Liver (tissue), 9 donors: ENCODE measurements around the gene ACTN1. TPM values are rescaled to one million over a fixed set of nuclear protein-coding genes. Genes with fewer than 3 reads are reported as not detected.

Experiments
- DNase-seq: peaks from one replicate; pipeline ENCODE4 v3.0.0-alpha.2; 2017; ENCODE audit warnings: low spot score
- H3K27ac ChIP-seq, 2 donors: one replicate each; pipeline ENCODE4 v1.7.0; 2013; ENCODE audit warnings: inconsistent platforms in 2 of 2, low read length in 2 of 2, control low read depth in 1 of 2, low read depth in 1 of 2, mild to moderate bottlenecking in 1 of 2
- H3K27me3 ChIP-seq, 4 donors: one replicate each; pipeline versions ENCODE4 v1.6.1 to v1.7.0; 2013; ENCODE audit warnings: low read length in 3 of 4, inconsistent platforms in 1 of 4, mild to moderate bottlenecking in 1 of 4, moderate library complexity in 1 of 4; ENCODE audit not compliant: control insufficient read depth in 4 of 4, insufficient read depth in 4 of 4
- H3K36me3 ChIP-seq, 4 donors: one replicate each; pipeline versions ENCODE4 v1.6.1 to v1.7.0; 2013; ENCODE audit warnings: low read length in 3 of 4, mild to moderate bottlenecking in 3 of 4, low read depth in 1 of 4, moderate library complexity in 1 of 4; ENCODE audit not compliant: control insufficient read depth in 4 of 4, insufficient read depth in 3 of 4
- H3K4me1 ChIP-seq, 4 donors: one replicate each; pipeline versions ENCODE4 v1.6.1 to v1.7.0; 2013; ENCODE audit warnings: low read length in 3 of 4, mild to moderate bottlenecking in 3 of 4, moderate library complexity in 1 of 4; ENCODE audit not compliant: control insufficient read depth in 4 of 4, insufficient read depth in 4 of 4
- H3K4me3 ChIP-seq, 3 donors: one replicate each; pipeline versions ENCODE4 v1.6.1 to v1.7.0; 2013; ENCODE audit warnings: low read length in 3 of 3, control low read depth in 1 of 3, low read depth in 1 of 3, mild to moderate bottlenecking in 1 of 3
- H3K9ac ChIP-seq, 2 donors: one replicate each; pipeline ENCODE4 v1.7.0; 2013; ENCODE audit warnings: low read length in 2 of 2, mild to moderate bottlenecking in 2 of 2, moderate library complexity in 2 of 2, control low read depth in 1 of 2, low read depth in 1 of 2
- H3K9me3 ChIP-seq, 4 donors: one replicate each; pipeline versions ENCODE4 v1.6.1 to v1.7.0; 2013; ENCODE audit warnings: low read length in 3 of 4; ENCODE audit not compliant: control insufficient read depth in 4 of 4
- CTCF ChIP-seq: fragments of 150-350 bp; IDR thresholded peaks from 2 replicates; pipeline ENCODE4 v1.5.1; 2017; ENCODE audit warnings: improper control_type of control experiment, low read depth, low read length; ENCODE audit not compliant: missing input control
- JUND ChIP-seq, 2 donors: IDR thresholded peaks; 2 replicates each; pipeline ENCODE4 v1.6.1; 2016; ENCODE audit warnings: antibody characterized with exemption in 2 of 2
- MAX ChIP-seq: IDR thresholded peaks from 2 replicates; pipeline ENCODE4 v1.6.1; 2016; ENCODE audit warnings: antibody characterized with exemption
- RAD21 ChIP-seq, 2 donors: IDR thresholded peaks; 2 replicates each; pipeline ENCODE4 v1.6.1; 2016; ENCODE audit warnings: antibody characterized with exemption in 2 of 2, mild to moderate bottlenecking in 2 of 2
- TAF1 ChIP-seq: conservative IDR thresholded peaks from 2 replicates; pipeline ENCODE4 v1.6.1; 2016; ENCODE audit warnings: antibody characterized with exemption, mild to moderate bottlenecking
- YY1 ChIP-seq: IDR thresholded peaks from 2 replicates; pipeline ENCODE4 v1.6.1; 2016; ENCODE audit warnings: antibody characterized with exemption, mild to moderate bottlenecking
- WGBS: extraction: QIAGEN DNeasy Blood & Tissue Kit; methylation state at CpG from one replicate; pipeline ENCODE4 v1.1.7; 2013; 5-methylcytosine and 5-hydroxymethylcytosine counted together
- polyA plus RNA-seq, 2 donors: library from polyadenylated mRNA; stranded (reverse) in 1 of 2; unstranded in 1 of 2; fragments of 200-250 nt in 1 of 2; fragments of >200 nt in 1 of 2; fragmentation: Nextera tagmentation in 1 of 2; extraction: Ambion mirVana in 1 of 2; gene quantifications; one replicate each; pipeline versions ENCODE4 v1.2.1 to v1.2.3, GENCODE V29; 2013 to 2015
- total RNA-seq, 2 donors: library from RNA; depleted of rRNA; stranded (reverse); fragments of >200 nt; gene quantifications; one replicate each; pipeline ENCODE4 v1.2.3, GENCODE V29; 2014
- TF ChIP-seq, protein P1 (sequence below): IDR thresholded peaks from 2 replicates; pipeline ENCODE4 v1.6.1; 2016; ENCODE audit warnings: antibody characterized with exemption
- donor health status: healthy.
- donor health status: healthy.
- donor health status: healthy.
- donor health status: healthy.
- donor health status: healthy.

ACTN1 gene
- total and polyA plus RNA-seq, 4 donors: 36.2 to 100 (median 63.1) TPM

GRCh38 chr14:68981139-68981538 is 2.0 kb upstream of the ACTN1 start:
- DNase-seq: no peak
- no peak overlapping the region for H3K9ac ChIP-seq
- no peaks in the 10 kb centered on the region for H3K36me3 ChIP-seq
- peaks cover 7 to 27% (median 21%) of the 10 kb centered on the region in 4 donors for H3K4me1 ChIP-seq
- H3K27ac ChIP-seq: no peak overlapping the region
- H3K4me3 ChIP-seq: no peak overlapping the region
- TF ChIP-seq, protein P1, sequence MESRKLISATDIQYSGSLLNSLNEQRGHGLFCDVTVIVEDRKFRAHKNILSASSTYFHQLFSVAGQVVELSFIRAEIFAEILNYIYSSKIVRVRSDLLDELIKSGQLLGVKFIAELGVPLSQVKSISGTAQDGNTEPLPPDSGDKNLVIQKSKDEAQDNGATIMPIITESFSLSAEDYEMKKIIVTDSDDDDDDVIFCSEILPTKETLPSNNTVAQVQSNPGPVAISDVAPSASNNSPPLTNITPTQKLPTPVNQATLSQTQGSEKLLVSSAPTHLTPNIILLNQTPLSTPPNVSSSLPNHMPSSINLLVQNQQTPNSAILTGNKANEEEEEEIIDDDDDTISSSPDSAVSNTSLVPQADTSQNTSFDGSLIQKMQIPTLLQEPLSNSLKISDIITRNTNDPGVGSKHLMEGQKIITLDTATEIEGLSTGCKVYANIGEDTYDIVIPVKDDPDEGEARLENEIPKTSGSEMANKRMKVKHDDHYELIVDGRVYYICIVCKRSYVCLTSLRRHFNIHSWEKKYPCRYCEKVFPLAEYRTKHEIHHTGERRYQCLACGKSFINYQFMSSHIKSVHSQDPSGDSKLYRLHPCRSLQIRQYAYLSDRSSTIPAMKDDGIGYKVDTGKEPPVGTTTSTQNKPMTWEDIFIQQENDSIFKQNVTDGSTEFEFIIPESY: no peak
- no peak for TF ChIP-seq TAF1
- H3K9me3 ChIP-seq: no peaks in the 10 kb centered on the region
- 90% methylated on average over 4 of the region's 4 CpGs for WGBS
- H3K27me3 ChIP-seq: no peaks in the 10 kb centered on the region

DNA sequence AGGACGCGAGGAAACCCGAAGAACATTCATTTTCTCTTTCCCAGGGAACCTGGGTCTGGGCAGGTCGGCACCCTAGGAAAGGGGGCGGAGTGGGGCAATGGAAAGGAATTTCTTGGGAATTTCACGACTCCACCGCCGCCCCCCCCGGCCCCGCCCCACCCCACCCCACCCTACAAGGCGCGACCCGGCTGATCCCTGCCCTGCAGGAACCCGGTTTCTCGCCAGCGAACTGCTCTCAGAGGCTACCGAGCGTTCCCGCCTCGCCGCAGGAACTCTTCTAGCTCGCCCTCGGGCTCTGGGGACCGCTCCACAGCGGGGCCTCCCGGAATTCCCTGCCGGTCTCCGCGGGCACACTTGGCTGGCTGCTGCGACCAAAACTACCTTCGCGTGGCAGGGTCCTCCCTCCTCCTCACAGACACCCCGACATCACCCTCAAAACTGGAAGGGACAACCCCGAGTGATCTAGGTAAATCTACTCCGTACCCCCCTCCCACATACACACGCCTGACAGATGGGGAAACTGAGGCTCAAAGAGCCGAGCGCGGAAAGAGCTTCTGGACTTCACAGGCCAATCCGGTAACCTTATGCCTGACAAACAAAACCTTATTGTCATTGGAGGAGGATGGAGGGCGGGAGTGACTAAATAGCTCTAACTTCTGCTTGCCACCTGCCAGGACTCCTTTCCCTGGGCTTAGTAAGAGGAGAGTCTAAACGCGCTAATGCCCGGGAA is 785 bp upstream of the ACTN1 start:
- no peaks in the 10 kb centered on the region for H3K27me3 ChIP-seq

GRCh38 chr14:68978172-68978911 is 760 bp downstream of the ACTN1 start:
- no peaks in the 10 kb centered on the region for H3K9me3 ChIP-seq
- H3K9ac ChIP-seq: peak overlapping the region; percentile 36 to 68
- TF ChIP-seq YY1: peak; percentile 20
- TF ChIP-seq MAX: no peak
- peak in 1 of 2 donors; percentile 0 for TF ChIP-seq RAD21 (IDR thresholded peaks at IDR 0.05)
- peak; percentile 3 for TF ChIP-seq CTCF
- TF ChIP-seq JUND (IDR thresholded peaks at IDR 0.05): no peak
- H3K27ac ChIP-seq: peak overlapping the region; percentile 94
- WGBS: under 1% methylated on average over 72 of the region's 72 CpGs
- H3K27me3 ChIP-seq: no peaks in the 10 kb centered on the region
- H3K4me1 ChIP-seq: peaks cover 17 to 44% (median 37%) of the 10 kb centered on the region in 4 donors
- peak; percentile 67 for DNase-seq
- peaks cover 0 to 5% (median 0%) of the 10 kb centered on the region in 4 donors for H3K36me3 ChIP-seq
- peak overlapping the region; percentile 67 to 92 (median 87) for H3K4me3 ChIP-seq

More for the DNA sequence above, 785 bp upstream of the ACTN1 start:
- Histone ChIP-seq H3K27ac (peak overlapping the region; percentile 94), H3K36me3 (no peaks in the 10 kb centered on the region), H3K4me1 (peaks cover 12 to 40% (median 34%) of the 10 kb centered on the region in 4 donors), H3K9ac (peak overlapping the region in 1 of 2 donors; percentile 30), H3K9me3 (no peaks in the 10 kb centered on the region), H3K4me3 (peak overlapping the region; percentile 51 to 87 (median 63))
- TF ChIP-seq MAX: peak; percentile 22
- TF ChIP-seq, protein P1: no peak
- DNase-seq: no peak
- WGBS: 8% methylated on average over 44 of the region's 44 CpGs
